ENCODE results near the gene MTHFD1.
A peak's percentile ranks its signal among the peaks of the same experiment; 100 is the strongest.

Gene MTHFD1

DNA sequence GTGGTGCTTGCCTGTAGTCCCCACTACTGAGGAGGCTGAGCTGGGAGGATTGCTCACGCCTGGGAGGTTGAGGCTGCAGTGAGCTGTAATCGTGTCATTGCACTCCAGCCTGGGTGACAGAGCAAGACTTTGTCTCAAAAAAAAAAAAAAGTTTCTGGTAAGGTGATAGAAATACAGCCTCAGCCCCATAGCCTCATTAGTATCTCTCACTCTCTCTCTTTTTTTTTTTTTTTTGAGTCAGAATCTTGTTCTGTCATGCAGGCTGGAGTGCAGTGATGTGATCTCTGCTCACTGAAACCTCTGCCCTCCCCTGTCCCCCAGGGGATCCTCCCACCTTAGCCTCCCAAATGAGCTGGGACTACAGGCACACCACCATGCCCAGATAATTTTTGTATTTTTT, 19.2 kb downstream of the MTHFD1 start:
- no peak for DNase-seq (ENCODE audit: low read depth, low spot score)

- DNase-seq (ENCODE audit: low read depth, low spot score): no peak
Observed at GRCh38 chr14:64409126-64409920, 21.2 kb downstream of the MTHFD1 start.

DNA sequence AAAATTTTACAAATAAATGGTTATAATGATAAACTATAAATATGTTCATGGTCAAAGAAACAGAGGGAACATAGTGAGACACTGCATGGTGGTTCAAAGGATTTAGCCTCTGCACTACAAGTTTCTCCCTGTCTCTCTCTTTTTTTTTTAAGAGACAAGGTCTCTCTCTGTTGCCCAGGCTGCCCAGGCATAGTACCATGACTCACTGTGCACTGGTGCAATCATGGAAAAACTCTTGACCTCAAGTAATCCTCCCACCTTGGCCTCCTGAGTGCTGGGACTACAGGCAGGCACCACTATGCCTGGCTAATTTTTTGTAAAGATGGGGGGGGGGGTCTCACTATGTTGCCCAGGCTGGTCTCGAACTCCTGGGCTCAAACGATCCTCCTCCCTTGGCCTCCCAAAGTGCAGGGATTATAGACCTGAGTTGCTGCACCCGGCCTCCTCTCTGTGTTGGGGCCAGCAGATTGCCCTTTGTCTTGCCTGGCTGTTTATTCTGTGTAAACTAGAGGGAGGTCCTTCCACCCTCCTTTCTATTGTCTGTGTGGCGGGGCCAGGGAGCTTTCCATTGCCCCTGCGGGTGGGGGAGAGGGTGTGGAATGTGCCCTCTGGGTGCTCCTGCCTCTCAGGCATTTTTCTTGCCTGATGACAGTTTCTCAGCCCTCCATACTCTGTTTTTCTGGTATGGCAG, 22.1 kb downstream of the MTHFD1 start:
- DNase-seq (ENCODE audit: low read depth, low spot score): no peak

- DNase-seq (ENCODE audit: low read depth, low spot score): no peak
Observed at GRCh38 chr14:64411001-64411400, 22.8 kb downstream of the MTHFD1 start.

- DNase-seq (ENCODE audit: low read depth, low spot score): no peak
Observed at GRCh38 chr14:64412237-64412636, 24.1 kb downstream of the MTHFD1 start.

DNA sequence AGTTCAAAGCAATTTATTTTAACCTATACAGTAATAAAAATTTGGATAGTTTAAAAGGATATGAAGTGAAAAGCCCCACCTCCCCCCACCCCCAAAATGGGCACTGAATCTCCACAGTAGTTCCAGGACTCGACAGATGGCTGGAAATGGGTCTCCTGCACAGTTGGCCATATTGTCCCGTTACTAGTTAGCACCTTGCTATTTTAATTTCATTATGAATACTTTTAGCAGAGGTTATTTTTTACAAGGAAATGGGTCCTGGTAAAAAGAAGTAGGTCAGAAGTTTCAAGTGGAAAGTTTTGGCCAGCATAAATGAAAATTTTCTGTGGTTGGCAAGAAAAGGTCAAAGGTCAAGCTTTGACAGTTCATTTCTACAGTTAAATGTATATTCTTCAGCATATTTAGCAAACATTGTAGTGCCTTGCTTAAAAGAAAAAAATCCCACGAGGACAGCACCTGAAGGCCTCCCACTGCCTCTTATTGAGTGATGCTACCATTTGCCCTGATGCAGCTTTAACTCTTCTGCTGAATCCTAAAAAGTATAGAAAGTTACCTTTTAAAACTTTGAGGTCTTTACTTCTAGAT, 28.3 kb downstream of the MTHFD1 start:
- DNase-seq (ENCODE audit: low read depth, low spot score): no peak

- no peak for DNase-seq (ENCODE audit: low read depth, low spot score)
Observed at GRCh38 chr14:64417055-64417770, 29.1 kb downstream of the MTHFD1 start.

GRCh38 chr14:64417771-64418125, 29.6 kb downstream of the MTHFD1 start:
- DNase-seq (ENCODE audit: low read depth, low spot score): no peak

DNA sequence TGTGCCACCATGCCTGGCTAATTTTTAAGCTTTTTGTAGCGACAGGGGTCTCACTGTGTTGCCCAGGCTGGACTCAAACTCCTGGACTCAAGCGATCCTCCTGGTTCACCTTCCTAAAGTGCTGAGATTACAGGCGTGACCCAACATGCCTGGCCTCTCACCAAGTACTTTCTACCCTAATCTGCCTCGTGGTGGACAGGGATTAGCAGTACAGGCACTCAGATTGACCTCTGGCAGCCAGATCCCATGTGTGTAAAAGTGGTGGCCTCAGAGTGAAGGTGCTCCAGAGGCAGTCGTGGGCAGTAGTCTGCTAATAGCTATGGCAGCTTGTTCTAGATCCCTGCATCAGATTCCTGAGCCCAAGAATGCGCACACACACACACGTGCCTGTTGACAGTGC, 30.9 kb downstream of the MTHFD1 start:
- DNase-seq (ENCODE audit: low read depth, low spot score): no peak

DNA sequence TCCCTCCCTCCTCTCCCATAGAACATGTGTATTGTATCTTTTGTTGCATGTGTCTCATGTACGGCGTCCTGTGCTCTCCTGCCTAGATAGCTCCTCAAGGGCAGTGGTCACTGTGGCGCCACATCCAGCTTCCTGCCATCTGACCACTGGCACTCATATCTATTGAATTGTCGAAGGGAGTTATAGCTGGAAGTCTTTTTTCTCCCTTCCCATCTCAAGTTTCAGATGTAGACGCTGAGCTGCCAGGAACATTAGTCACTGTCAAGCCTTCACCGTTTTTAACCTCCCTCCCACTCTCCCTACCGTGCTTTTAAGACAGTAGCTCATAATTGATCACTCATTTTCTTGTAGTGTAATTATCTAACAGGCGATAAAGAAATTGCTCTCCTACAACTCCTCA, 33.0 kb downstream of the MTHFD1 start:
- DNase-seq (ENCODE audit: low read depth, low spot score): no peak

DNA sequence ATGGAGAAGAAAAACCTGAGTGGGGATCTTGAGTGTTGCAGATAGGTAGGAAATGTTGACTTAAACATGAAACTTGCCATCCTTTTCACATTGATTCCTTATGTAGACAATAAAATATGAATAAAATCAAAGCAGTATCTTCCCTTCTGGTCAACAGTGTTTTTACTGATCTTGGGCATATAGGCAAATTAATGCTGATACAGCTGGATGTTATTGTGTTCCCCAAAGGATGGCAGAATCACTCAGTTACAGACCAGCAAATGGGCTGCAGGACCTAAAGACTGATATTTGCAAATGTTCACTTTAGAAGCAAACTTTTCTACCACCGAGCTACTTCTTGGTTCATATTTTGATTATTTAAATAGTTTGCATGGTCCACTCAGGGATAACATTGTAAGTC, 33.9 kb downstream of the MTHFD1 start:
- no peak for DNase-seq (ENCODE audit: low read depth, low spot score)

- no peak for DNase-seq (ENCODE audit: low read depth, low spot score)
Observed at GRCh38 chr14:64422756-64423155, 34.6 kb downstream of the MTHFD1 start.

DNA sequence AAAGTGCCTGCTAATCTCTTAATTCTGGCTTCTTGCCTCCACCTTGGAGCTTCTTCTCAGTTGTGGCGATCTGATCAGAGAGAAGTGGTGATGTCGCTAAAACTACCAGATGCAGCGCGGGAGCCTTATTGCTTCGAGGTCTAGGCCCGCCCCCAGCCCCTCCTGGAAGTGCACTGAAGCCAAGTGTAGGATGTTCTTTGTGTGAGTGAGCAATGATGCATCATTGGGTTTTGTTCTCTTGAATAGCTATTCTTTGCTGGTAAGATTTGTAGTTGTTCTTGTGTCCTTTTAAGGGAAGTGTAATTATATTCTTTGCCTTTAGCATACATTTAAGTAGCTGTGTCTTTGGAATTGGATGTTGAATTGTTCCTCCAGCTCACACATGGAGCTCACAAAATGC, 35.8 kb downstream of the MTHFD1 start:
- no peak for DNase-seq (ENCODE audit: low read depth, low spot score)

DNA sequence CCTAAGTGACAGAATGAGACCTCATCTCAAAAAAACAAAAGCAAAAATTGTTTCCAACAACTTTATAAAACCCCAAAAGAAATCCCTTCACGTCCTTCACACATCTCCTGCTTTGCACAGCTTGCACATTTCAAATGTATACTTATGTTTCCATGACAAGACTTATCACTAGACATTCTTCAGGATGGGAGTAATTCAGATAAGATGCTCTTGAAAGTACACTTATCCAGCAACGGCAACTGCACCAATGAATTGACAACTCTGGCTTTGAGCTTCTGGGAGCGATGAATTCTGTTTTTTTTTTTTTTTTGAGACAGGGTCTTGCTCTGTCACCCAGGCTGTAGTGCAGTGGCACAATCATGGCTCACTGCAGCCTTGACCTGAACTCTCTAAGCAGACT, 46.4 kb downstream of the MTHFD1 start:
- DNase-seq (ENCODE audit: low read depth, low spot score): no peak

DNA sequence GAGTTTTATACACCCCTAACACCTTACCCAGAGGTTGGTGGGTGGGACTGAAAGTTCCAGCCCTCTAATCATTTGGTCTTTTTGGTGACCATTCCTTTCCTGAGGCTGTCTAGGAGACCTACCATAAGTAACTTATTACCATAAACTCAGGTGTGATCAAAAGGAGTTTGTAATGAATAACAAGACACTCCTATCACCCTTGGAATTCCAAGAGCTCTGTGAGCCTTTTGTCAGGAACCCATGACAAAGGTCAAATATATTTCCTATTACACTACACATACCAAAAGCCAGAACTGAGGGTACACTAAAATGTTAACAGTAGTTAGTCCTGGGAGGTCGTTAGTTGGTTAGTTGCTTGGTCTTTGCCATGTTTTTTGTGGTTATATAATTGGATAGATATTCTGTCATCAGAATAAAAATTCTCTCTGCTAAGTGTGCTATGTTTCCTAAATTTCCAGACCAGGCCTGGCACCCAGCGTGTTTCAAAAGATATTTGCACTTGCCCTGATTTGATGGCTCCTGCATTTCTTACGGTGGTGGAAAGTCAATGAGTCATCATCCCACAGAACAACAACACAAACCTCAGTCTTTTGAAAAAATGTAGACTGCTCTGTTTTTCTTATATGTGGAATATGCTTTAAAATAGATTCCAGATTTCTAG, 50.2 kb downstream of the MTHFD1 start:
- no peak for DNase-seq (ENCODE audit: low read depth, low spot score)

DNA sequence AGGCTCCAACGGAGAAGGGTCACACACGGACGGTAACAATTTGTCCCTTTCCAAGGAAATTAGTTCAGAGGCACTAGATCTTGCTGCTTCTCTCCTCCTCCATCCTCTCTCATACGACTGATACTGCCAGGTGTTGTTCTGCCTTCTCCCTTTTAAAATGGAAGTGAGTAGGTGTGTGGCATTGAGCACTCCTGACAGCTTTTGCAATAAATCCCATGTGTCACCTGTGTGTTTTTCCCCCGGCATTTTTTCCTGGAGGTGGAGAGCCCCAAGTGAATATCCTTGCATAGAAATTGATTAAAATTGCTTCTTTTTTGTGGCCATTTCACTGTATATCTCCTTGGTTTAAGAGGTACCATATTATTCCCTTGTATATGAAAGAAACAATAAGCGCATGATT, 51.0 kb downstream of the MTHFD1 start:
- no peak for DNase-seq (ENCODE audit: low read depth, low spot score)

DNA sequence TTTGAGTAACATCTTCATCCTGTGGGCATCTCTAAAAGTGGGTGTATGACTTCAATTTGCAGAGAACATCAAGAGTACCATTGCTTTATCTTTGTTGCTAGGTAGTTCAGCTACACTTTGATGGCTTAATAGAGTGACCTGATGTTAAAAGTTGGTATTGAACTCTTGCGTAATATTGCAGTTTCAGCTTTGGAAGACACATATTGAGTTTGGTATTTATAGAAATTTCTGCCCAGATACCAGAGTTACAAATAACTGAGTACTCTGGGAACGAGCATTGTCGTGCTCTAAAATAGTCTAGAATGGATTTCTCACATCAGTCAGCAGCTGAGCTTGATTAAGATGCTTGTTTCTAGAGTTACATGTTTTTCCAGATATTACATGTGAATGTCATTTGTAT, 52.3 kb downstream of the MTHFD1 start:
- DNase-seq (ENCODE audit: low read depth, low spot score): no peak

GRCh38 chr14:64442300-64442988, 54.3 kb downstream of the MTHFD1 start:
- DNase-seq (ENCODE audit: low read depth, low spot score): no peak

- DNase-seq (ENCODE audit: low read depth, low spot score): no peak
Observed at GRCh38 chr14:64444140-64444539, 56.0 kb downstream of the MTHFD1 start.

DNA sequence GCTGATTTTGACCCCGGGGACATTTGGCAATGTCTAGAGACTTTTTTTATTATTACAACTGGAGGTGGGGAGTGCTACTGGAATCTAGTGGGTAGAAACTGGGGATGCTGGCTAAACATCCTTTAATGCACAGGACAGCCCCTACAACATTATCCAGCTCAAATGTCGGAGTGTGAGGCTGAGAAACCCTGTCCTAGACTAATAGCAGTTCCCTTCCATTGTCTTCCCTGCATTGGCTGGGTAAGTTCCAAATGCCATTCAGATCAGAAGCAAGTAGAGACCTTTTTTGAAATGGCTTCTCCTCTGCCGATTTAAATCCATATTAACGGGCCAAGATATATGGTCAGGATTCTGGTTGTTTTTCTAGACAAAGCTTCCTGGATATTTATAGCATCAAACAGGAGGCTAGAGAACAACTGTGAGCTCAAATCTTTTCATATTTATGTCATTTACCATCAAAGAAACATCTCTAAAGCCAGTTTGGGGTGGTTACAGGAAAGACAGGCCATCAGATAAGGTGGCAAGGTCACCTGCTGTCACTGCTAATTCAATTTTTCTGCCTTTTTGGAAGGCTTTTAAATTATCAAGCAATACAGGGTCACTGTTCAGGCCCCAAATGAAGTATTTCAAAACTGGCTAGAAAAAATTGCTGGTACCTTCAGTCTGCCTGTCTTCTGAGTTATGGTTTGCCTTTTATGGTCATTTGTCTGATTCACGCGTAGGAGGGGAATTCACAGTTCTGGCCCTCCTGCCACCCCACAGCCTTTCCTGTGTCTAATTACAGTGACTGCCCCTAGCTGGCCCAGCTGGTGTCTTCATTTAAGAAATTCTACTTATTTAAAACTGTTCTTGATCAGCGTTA, 57.1 kb downstream of the MTHFD1 start:
- peak; percentile 7 for DNase-seq (ENCODE audit: low read depth, low spot score)
